GM12875 (cell line): Measurements from ENCODE around the gene HAND2.

ENCODE experiments used
- H3K4me3 ChIP-seq: one replicate; pipeline ENCODE4 v1.5.1; 2011; ENCODE audit warnings: low read depth, low read length, control low read depth
- TF ChIP-seq, protein P1 (sequence below): IDR thresholded peaks from 2 replicates; pipeline ENCODE4 v1.5.1; 2011; ENCODE audit warnings: low read depth, mild to moderate bottlenecking, control low read depth, inconsistent platforms, low read length, moderate library complexity, borderline replicate concordance; ENCODE audit not compliant: insufficient read depth

Gene HAND2

DNA sequence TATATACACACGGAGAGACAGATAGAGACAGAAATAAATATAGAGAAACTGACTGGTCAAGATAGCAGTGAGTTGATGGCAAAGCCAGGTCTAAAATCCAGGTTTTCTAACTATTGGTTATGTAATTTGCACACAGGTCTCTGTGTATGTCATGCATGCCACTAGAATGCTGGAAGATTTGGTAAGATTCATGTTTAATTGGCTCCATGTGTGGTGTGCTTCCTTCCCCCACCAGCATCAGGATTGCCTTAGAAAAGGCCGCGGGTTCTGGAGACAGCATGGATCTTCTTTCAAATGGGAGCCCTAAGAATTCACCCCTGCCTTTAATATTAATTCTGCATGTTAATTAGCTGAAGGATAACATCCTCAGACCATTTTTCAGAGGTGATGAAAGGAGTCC lies 31.3 kb downstream of the HAND2 start:
- H3K4me3 ChIP-seq = no peak overlapping the region
- TF ChIP-seq, protein P1, sequence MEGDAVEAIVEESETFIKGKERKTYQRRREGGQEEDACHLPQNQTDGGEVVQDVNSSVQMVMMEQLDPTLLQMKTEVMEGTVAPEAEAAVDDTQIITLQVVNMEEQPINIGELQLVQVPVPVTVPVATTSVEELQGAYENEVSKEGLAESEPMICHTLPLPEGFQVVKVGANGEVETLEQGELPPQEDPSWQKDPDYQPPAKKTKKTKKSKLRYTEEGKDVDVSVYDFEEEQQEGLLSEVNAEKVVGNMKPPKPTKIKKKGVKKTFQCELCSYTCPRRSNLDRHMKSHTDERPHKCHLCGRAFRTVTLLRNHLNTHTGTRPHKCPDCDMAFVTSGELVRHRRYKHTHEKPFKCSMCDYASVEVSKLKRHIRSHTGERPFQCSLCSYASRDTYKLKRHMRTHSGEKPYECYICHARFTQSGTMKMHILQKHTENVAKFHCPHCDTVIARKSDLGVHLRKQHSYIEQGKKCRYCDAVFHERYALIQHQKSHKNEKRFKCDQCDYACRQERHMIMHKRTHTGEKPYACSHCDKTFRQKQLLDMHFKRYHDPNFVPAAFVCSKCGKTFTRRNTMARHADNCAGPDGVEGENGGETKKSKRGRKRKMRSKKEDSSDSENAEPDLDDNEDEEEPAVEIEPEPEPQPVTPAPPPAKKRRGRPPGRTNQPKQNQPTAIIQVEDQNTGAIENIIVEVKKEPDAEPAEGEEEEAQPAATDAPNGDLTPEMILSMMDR = no peak

DNA sequence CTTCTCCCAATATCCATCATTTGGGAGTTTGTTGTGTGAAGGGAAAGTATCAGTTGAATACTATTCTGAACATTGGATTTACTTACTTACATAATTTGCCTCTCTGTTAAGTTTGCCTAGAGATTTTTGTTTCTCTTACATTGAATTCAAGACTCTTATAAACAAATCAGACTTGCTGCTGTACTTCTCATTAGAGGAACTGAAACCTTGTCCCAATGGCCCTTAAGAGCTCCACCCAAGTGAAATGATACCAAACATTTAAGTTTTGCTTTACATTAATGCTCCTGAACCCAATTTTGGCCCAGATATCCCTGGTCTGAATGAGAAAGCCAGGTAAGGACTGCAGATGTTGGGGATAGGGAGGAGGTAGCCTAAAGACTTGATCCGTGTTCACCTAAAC lies 32.0 kb downstream of the HAND2 start:
- no peak overlapping the region for H3K4me3 ChIP-seq
- TF ChIP-seq, protein P1 = no peak

DNA sequence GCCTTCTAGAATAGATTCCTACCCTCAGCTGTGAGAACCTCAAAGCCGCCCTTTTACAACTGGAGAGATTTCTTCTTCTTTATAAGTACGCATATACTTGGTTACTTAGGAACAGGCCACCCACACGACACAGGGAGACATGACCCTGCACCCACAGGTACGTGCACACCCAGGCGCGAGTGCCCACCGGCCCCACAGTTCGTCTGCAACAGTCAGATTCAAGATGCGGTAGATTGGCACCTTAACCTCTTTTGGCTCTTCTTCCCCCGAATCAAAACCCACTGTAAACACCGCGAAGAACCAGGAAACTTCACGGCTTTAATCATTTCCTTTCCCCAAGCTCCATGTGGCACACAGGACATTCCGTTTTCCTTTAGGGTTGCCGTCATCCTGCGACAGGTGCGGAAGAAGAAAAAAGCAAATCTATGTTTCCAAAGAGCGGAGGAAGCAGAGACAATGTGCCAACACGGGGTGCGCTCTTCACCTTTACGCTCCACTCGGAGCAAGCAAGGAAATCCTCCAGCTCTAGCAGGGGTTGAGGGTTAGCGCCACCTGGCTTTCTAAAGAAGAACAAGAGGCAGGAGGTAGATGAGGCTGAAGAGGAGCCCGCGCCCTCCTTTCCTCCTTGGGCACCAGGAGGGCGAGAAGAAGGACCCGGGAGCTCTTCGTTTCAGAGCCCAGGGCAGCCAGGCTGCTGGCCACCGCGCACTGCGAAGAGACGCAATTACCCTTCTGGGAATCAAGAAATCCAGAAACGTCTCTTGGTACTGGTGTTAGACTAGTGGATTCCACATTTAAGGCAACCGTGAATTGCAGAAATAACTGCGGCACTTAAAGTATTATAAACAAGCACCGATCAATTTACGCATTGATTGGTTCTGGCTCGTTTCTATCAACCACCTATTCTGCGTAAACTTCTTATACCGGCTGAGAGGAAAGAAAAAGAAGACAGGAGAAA lies 35.7 kb downstream of the HAND2 start:
- H3K4me3 ChIP-seq = peak overlapping the region; percentile 46
- TF ChIP-seq, protein P1 = peak; percentile 83

- TF ChIP-seq, protein P1 = no peak
- no peak overlapping the region for H3K4me3 ChIP-seq
These were observed 37.0 kb downstream of the HAND2 start for GRCh38 chr4:173493041-173493440.

- no peak overlapping the region for H3K4me3 ChIP-seq
- TF ChIP-seq, protein P1 = no peak
These were observed 37.7 kb downstream of the HAND2 start for GRCh38 chr4:173492315-173492714.

GRCh38 chr4:173490817-173491528 lies 39.1 kb downstream of the HAND2 start:
- TF ChIP-seq, protein P1 = no peak
- no peak overlapping the region for H3K4me3 ChIP-seq
